KG1 (cell line): Measurements from ENCODE around the gene CFAP20.
"Not testable (repeated sequence)": the region's sequence is repeated elsewhere in the genome, so short reads cannot be mapped to it uniquely, and the experiment has no call there.

Experiments used
- DNase-seq: peaks from one replicate; lab custom pipeline; 2025; lab: John Stamatoyannopoulos, UW

The CFAP20 gene

GRCh38 chr16:58096249-58096648 is 32.9 kb downstream of the CFAP20 start:
- DNase-seq, result no peak

GRCh38 chr16:58095575-58095960 is 33.6 kb downstream of the CFAP20 start:
- DNase-seq, result not testable (repeated sequence)

GRCh38 chr16:58094791-58095574 is 34.2 kb downstream of the CFAP20 start:
- no peak for DNase-seq

- no peak for DNase-seq
Observed at GRCh38 chr16:58094026-58094425, 35.2 kb downstream of the CFAP20 start.

- DNase-seq, result not testable (repeated sequence)
Observed at GRCh38 chr16:58090396-58090795, 38.8 kb downstream of the CFAP20 start.

GRCh38 chr16:58088091-58088490 is 41.1 kb downstream of the CFAP20 start:
- no peak for DNase-seq

GRCh38 chr16:58087209-58087913 is 41.8 kb downstream of the CFAP20 start:
- DNase-seq, result no peak

GRCh38 chr16:58086381-58087208 is 42.6 kb downstream of the CFAP20 start:
- no peak for DNase-seq

GRCh38 chr16:58085584-58086251 is 43.5 kb downstream of the CFAP20 start:
- no peak for DNase-seq

GRCh38 chr16:58085171-58085570 is 44.0 kb downstream of the CFAP20 start:
- no peak for DNase-seq

GRCh38 chr16:58084635-58085034 is 44.5 kb downstream of the CFAP20 start:
- DNase-seq, result no peak

- no peak for DNase-seq
Observed at GRCh38 chr16:58082381-58082780, 46.8 kb downstream of the CFAP20 start.

GRCh38 chr16:58080657-58081056 is 48.5 kb downstream of the CFAP20 start:
- not testable (repeated sequence) for DNase-seq

- no peak for DNase-seq
Observed at GRCh38 chr16:58077796-58078195, 51.4 kb downstream of the CFAP20 start.

GRCh38 chr16:58076514-58076913 is 52.7 kb downstream of the CFAP20 start:
- DNase-seq, result no peak

- no peak for DNase-seq
Observed at GRCh38 chr16:58074657-58075056, 54.5 kb downstream of the CFAP20 start.

- not testable (repeated sequence) for DNase-seq
Observed at GRCh38 chr16:58073086-58073485, 56.1 kb downstream of the CFAP20 start.

- not testable (repeated sequence) for DNase-seq
Observed at GRCh38 chr16:58072134-58072533, 57.0 kb downstream of the CFAP20 start.

- no peak for DNase-seq
Observed at GRCh38 chr16:58070585-58070984, 58.6 kb downstream of the CFAP20 start.
